OCI-LY7 (cell line): ENCODE data around the gene GDE1. TPM values are rescaled to one million over a fixed set of nuclear protein-coding genes. Genes with fewer than 3 reads are reported as not detected.
A peak's percentile ranks its signal among the peaks of the same experiment; 100 is the strongest.

Source experiments
- BruUV-seq: library from RNA; stranded (reverse); fragments of 400-500 nt; replicated peaks from 2 replicates; lab custom pipeline; 2021; lab: Mats Ljungman, UMichigan
- CTCF ChIA-PET: fragments of 300-600 bp; sonication (Branson Sonifier 250); formaldehyde crosslinking; loops from one replicate; lab custom pipeline; 2022; ENCODE audit warnings: antibody characterized with exemption; ENCODE audit not compliant: unreplicated experiment; lab: Charles Lee
- POLR2A ChIA-PET: fragments of 300-600 bp; sonication (Branson Sonifier 250); formaldehyde crosslinking; loops from one replicate; lab custom pipeline; 2022; ENCODE audit warnings: antibody characterized with exemption; lab: Charles Lee
- DNase-seq: peaks from one replicate; pipeline ENCODE4 v3.0.0-alpha.2; 2015; ENCODE audit warnings: low spot score
- H2AFZ ChIP-seq: fragments of 200-600 bp; sonication (generic), shearing (Covaris generic); 2 replicates; pipeline ENCODE4 v1.6.1; 2014; ENCODE audit warnings: mild to moderate bottlenecking, antibody characterized with exemption, low read length, moderate library complexity
- H3K27ac ChIP-seq: fragments of 200-600 bp; sonication (generic); 2 replicates; pipeline ENCODE4 v1.5.1; 2014; ENCODE audit warnings: mixed run types, low read depth, mild to moderate bottlenecking, moderate library complexity, low read length, inconsistent platforms; ENCODE audit not compliant: poor library complexity, severe bottlenecking
- H3K36me3 ChIP-seq: fragments of 200-600 bp; sonication (generic); 2 replicates; pipeline ENCODE4 v1.6.1; 2014; ENCODE audit warnings: mild to moderate bottlenecking, antibody characterized with exemption, low read length, moderate library complexity, mixed read lengths; ENCODE audit not compliant: insufficient read depth
- H3K4me1 ChIP-seq: fragments of 200-600 bp; sonication (generic); 2 replicates; pipeline ENCODE4 v1.5.1; 2014; ENCODE audit warnings: mild to moderate bottlenecking, low read length; ENCODE audit not compliant: insufficient read depth, poor library complexity, severe bottlenecking
- H3K4me2 ChIP-seq: fragments of 200-600 bp; sonication (generic); 2 replicates; pipeline ENCODE4 v1.6.1; 2014; ENCODE audit warnings: mild to moderate bottlenecking, low read length
- H3K4me3 ChIP-seq: fragments of 200-600 bp; sonication (generic); 2 replicates; pipeline ENCODE4 v1.5.1; 2014; ENCODE audit warnings: mild to moderate bottlenecking, low read depth, low read length; ENCODE audit not compliant: poor library complexity, severe bottlenecking
- H3K79me2 ChIP-seq: fragments of 200-600 bp; sonication (generic); 2 replicates; pipeline ENCODE4 v1.6.1; 2016; ENCODE audit warnings: low read depth, mild to moderate bottlenecking, low read length, moderate library complexity, mixed read lengths; ENCODE audit not compliant: insufficient read depth
- H3K9me2 ChIP-seq: fragments of 200-600 bp; sonication (generic); 2 replicates; pipeline ENCODE4 v1.6.1; 2016; ENCODE audit warnings: mild to moderate bottlenecking, low read length, mixed read lengths; ENCODE audit not compliant: insufficient read depth
- H3K9me3 ChIP-seq: fragments of 200-600 bp; sonication (generic); 2 replicates; pipeline ENCODE4 v1.6.1; 2014; ENCODE audit warnings: mild to moderate bottlenecking, mixed run types, low read length, mixed read lengths
- H4K20me1 ChIP-seq: fragments of 200-600 bp; sonication (generic); 2 replicates; pipeline ENCODE4 v1.6.1; 2014; ENCODE audit warnings: mild to moderate bottlenecking, antibody characterized with exemption, low read length, moderate library complexity, mixed read lengths; ENCODE audit not compliant: insufficient read depth
- EZH2phosphoT487 ChIP-seq: fragments of 200-600 bp; sonication (generic); IDR thresholded peaks from 2 replicates; pipeline ENCODE4 v1.6.1; 2018; ENCODE audit warnings: low read depth, borderline replicate concordance, mild to moderate bottlenecking, mixed run types, antibody characterized with exemption, low read length, moderate library complexity, mixed read lengths
- intact Hi-C: fragments of 100-400 bp; cut with micrococcal nuclease; formaldehyde crosslinking; loops from one replicate; pipeline ENCODE4 v1.10.0; 2022; ENCODE audit not compliant: unreplicated experiment
- total RNA-seq, 2 experiments: library from RNA; depleted of rRNA in 1 of 2; stranded (reverse); fragments of >200 nt in 1 of 2; shearing (Covaris generic) in 1 of 2; gene quantifications; 2 replicates each; pipeline ENCODE4 v1.2.3, GENCODE V29; 2014 to 2022
- TF ChIP-seq, protein P1 (sequence below): fragments of 200-600 bp; sonication (generic); conservative IDR thresholded peaks from 2 replicates; pipeline ENCODE4 v1.5.1; 2014; ENCODE audit warnings: mild to moderate bottlenecking, antibody characterized with exemption, low read length, moderate library complexity, mixed read lengths

Gene GDE1
- total RNA-seq, 2 experiments from 2014 or later, result 23.4 to 30.8 TPM

DNA sequence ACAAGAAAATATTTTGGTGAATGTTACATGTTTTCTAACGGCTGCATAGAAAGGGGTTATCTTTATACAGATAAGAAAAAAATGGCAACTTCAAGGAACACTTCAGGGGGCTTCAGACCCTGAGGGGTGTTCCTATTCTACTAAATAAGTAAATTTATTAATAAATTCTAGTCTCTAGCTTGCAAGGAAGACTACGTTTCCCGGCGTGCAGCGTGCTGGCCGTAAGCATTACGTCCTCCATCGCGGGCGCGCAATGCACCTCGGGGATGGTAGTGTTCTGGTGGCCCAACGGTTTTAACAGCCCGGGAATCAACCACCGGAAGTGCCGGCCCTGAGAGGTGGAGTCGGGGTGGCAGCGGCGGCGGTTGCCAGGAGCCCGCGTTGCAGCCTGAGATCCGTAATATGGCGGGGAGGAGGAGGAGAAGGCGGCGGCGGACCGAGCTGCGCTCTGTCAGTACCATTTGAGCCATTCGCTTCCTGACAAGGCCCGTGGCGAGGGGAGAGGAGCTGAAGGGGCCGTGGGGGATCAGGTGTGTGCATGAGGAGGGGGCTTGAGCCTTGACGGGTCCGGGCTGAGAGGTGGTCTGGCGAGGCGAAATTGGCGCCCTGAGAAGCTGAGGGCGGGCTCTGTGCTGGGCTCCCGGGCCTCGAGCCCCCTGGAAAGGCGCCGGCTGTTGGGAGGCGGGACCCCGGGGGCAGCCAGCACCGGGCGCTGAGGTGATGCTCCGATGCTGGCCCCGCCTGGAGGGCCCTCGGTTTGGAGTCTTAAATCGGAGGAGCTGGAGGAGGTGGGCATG lies 1.9 kb upstream of the GDE1 start, which contains the start of gene CCP110:
TSS of gene CCP110 (plus strand) at position 384 of the 797 bp plus-strand sequence. CDS start 3,940 bp downstream, outside the sequence.
- H3K9me3 ChIP-seq, result no peaks in the 10 kb centered on the region
- H3K36me3 ChIP-seq, result peaks cover 26% of the 10 kb centered on the region
- POLR2A ChIA-PET, result interaction anchor here (0.7 to 3.7 kb wide), 3 partner anchors 19 to 395 kb away, joined by 3 to 26 read pairs (median 3); partner anchors contain the start of gene VPS35L
- H3K4me3 ChIP-seq, result peak within 1 kb of the TSS; percentile 96
- peak; percentile 96 for DNase-seq
- no peaks in the 10 kb centered on the region; the same call in 1 of the 2 replicates for H4K20me1 ChIP-seq
- H3K4me2 ChIP-seq, result peak within 1 kb of the TSS; percentile 95
- peaks cover 70% of the 10 kb centered on the region for H3K79me2 ChIP-seq
- peaks cover 53% of the 10 kb centered on the region for H3K4me1 ChIP-seq
- intact Hi-C loops, result loop anchor here (2.0 to 5.0 kb wide), 3 partner anchors 31 to 456 kb away; partner anchors contain the start of genes COQ7 and VPS35L
- TF ChIP-seq, protein P1, sequence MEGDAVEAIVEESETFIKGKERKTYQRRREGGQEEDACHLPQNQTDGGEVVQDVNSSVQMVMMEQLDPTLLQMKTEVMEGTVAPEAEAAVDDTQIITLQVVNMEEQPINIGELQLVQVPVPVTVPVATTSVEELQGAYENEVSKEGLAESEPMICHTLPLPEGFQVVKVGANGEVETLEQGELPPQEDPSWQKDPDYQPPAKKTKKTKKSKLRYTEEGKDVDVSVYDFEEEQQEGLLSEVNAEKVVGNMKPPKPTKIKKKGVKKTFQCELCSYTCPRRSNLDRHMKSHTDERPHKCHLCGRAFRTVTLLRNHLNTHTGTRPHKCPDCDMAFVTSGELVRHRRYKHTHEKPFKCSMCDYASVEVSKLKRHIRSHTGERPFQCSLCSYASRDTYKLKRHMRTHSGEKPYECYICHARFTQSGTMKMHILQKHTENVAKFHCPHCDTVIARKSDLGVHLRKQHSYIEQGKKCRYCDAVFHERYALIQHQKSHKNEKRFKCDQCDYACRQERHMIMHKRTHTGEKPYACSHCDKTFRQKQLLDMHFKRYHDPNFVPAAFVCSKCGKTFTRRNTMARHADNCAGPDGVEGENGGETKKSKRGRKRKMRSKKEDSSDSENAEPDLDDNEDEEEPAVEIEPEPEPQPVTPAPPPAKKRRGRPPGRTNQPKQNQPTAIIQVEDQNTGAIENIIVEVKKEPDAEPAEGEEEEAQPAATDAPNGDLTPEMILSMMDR, result no peak
- TF ChIP-seq EZH2phosphoT487, result no peak
- CTCF ChIA-PET, result interaction anchor here (0.6 kb wide), 1 partner anchor 32 kb away, joined by 3 read pairs; the partner anchor contains the start of gene VPS35L
- H3K27ac ChIP-seq, result peak within 1 kb of the TSS; percentile 70
- peak within 1 kb of the TSS; percentile 81 for H2AFZ ChIP-seq
- no TSS peak for BruUV-seq
- H3K9me2 ChIP-seq, result no peaks in the 10 kb centered on the region

DNA sequence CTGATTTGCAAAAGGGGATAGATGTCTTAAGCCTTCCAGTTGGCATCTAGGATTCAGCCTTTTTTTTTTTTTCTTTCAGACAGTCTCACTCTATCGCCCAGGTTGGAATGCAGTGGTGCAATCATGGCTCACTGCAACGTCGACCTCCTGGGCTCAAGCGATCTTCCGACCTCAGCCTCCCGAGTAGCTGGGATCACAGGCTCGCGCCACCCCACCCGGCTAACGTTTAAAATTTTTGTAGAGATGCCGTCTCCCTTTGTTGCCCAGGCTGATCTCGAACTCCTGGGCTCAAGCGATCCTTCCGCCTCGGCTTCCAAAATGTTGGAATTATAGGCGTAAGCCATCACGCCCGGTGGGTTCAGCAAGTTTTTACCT lies 1.3 kb upstream of the GDE1 start:
- Histone ChIP-seq H3K36me3 (peaks cover 21% of the 10 kb centered on the region), H3K4me2 (peak overlapping the region; percentile 86), H3K4me1 (peaks cover 54% of the 10 kb centered on the region), H3K9me2 (no peaks in the 10 kb centered on the region), H4K20me1 (no peaks in the 10 kb centered on the region; the same call in 1 of the 2 replicates), H3K4me3 (no peak overlapping the region), H3K9me3 (no peaks in the 10 kb centered on the region), H2AFZ (peak overlapping the region; percentile 81; the same call in 1 of the 2 replicates), H3K27ac (peak overlapping the region; percentile 70), H3K79me2 (peaks cover 76% of the 10 kb centered on the region)
- POLR2A ChIA-PET, result interaction anchor here (0.7 to 3.7 kb wide), 3 partner anchors 20 to 394 kb away, joined by 3 to 26 read pairs (median 3); partner anchors contain the start of gene VPS35L
- intact Hi-C loops, result loop anchor here (2.0 to 5.0 kb wide), 3 partner anchors 32 to 456 kb away; partner anchors contain the start of genes COQ7 and VPS35L
- no peak for TF ChIP-seq EZH2phosphoT487
- TF ChIP-seq, protein P1, result no peak
- BruUV-seq, result no TSS peak
- DNase-seq, result no peak
- CTCF ChIA-PET, result no interaction called here
